Stimulated activated CD8-positive, alpha-beta memory T cell treated with anti-CD3 and anti-CD28 coated beads, Interleukin-7, amount 100 ng/mL, for 4 hours (primary cell): Measurements from ENCODE around the gene HOXA2.

Experiments
- DNase-seq, 2 donors: peaks; one replicate each; pipeline ENCODE4 v3.0.0-alpha.2; 2020; ENCODE audit warnings: low read depth in 2 of 2

Gene HOXA2

GRCh38 chr7:27141137-27141922 is 38.8 kb upstream of the HOXA2 start:
- DNase-seq: no peak

DNA sequence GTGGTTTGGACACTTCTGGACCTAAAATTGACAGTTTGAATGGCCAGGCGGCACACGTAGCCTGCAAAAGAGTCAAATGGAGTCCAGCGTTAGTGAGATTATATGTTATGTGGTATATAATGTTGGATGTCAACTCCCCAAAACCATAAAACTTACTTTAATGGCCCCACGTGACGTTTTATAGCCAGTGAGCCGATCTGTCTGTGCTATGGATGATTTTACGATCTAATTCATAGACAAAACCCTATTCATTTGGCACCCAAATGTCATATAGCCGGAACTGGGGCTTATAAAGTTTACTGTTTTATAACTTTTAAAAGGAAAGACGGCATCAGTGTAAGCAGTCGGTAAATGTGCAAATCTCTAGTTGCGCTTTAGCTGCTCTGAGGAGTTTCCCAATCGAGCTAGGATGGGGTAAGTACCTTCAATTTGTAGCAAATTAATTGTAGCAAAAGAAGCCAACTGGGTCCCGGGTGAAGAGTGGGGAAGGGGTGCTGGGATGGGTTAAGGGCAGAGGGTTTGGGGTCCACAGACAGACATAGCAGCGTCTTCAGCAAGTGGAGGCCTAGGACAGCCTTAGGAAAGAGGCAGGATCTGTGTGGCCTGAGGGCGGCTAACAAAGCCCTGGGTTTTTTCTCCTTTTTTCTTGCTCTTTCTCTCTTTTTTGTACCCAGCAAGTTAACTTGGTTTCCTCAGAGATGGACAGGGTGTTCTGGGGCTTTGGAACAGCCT is 37.8 kb upstream of the HOXA2 start:
- no peak for DNase-seq

DNA sequence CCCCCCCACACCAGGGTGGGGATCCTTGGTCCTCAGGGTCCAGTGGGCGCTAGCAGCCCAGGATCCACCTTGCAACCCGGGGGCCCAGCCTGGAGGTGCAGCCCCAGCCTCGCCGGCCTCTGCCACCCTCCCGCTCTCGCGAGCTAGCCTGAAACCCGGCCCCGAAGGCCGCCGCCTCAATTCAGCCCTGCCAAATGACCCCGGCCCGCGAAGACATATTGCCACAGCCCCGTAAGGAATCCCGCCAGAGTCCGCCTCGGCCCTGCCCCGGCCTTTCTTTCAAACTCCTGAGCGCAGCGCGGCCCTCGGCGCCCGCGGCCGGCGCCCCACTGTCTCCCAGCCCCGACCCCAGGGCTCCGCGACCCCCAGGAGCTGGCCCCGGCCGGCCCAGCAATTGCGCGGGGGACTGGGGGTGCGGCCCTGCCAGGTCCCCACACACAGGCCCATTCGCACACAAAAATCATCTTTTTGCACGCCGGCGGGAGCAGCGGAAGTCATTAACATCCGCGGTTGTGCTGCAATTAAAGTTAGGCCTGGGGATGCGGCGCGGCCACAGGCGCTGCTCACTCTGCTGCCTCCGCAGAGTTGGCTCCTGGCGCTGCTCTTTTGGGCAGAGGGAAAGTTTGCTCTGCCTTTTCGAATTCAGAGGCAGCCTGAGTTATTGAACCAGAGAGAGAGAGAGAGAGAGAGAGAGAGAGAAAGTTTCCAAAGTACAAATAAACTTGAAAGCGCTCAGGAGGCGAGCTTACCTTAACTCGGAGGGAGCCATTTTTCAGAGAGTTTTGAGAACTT is 37.0 kb upstream of the HOXA2 start:
- DNase-seq: no peak

- no peak for DNase-seq
These were observed 36.5 kb upstream of the HOXA2 start for GRCh38 chr7:27138985-27139333.

- DNase-seq: no peak
These were observed 36.0 kb upstream of the HOXA2 start for GRCh38 chr7:27138472-27138871.

DNA sequence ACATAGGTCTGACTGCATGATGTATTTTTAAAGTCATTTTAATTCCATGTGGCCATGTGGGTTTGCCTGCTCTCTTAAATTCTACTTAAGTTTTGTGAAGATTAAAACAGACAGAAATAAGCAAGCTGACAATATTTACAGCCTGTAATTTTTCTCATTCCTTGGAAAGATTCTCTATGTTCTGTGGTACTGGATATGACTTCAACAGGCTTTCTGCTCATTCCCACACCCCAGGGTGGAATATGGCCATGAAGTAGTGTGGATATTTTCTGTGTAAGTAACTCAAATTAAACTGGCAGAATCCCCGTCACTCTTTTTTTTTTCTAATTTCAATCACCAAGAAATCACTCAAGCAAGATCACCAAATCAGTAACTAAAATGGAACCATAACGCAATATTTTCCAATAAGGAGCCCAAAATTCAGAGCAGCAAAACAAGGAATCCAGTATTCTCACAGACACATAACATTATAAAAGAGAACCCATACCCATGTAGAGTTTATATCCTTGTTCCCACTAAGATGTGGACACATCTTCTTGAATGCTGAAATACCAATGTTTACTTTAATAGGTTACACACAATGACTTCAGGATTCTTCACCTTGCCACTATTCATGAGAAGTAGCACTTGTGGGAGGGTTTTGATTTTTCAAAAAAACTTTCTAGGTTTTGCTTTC is 35.3 kb upstream of the HOXA2 start:
- DNase-seq: no peak

DNA sequence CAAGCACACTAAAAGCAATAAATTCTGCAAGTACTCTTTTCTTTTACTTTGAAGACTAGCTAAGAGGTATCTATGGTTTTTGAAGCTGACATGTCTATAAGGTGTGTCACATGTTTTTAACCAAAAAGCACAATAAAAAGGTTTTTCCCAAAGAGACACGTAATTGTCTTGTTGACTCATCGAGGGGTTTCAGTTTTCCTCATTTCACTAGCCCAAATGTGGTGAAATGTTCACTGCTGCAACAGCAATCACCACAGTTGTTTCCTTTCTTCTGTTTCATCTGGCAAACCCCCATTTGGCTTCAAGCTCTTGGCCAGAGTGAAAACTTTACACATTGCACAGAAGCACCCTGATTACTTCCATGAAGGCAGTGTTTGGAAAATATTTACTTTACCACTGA is 31.9 kb upstream of the HOXA2 start:
- DNase-seq: no peak

GRCh38 chr7:27133409-27134231 is 31.1 kb upstream of the HOXA2 start:
- no peak for DNase-seq

GRCh38 chr7:27132978-27133377 is 30.5 kb upstream of the HOXA2 start:
- DNase-seq: no peak

DNA sequence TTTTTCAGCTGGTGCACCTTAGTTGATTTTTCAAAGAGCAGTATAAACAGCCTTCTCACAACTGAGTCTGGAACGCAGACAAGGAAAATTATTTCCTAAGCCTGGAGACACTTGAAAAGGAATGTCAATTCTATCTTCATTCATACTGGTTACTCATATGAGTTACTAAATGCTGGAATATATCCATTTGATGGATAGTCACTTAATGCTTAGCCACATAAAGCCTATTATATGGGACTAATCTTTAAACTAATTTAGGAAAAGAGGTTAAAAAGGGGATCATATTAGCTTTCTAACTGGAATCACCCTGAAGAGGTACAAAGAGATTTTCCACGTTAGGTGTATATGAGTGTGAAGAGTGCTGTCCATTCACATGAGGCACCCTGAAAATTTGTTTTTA is 29.7 kb upstream of the HOXA2 start:
- no peak for DNase-seq

GRCh38 chr7:27131390-27131819 is 28.9 kb upstream of the HOXA2 start:
- DNase-seq: no peak

DNA sequence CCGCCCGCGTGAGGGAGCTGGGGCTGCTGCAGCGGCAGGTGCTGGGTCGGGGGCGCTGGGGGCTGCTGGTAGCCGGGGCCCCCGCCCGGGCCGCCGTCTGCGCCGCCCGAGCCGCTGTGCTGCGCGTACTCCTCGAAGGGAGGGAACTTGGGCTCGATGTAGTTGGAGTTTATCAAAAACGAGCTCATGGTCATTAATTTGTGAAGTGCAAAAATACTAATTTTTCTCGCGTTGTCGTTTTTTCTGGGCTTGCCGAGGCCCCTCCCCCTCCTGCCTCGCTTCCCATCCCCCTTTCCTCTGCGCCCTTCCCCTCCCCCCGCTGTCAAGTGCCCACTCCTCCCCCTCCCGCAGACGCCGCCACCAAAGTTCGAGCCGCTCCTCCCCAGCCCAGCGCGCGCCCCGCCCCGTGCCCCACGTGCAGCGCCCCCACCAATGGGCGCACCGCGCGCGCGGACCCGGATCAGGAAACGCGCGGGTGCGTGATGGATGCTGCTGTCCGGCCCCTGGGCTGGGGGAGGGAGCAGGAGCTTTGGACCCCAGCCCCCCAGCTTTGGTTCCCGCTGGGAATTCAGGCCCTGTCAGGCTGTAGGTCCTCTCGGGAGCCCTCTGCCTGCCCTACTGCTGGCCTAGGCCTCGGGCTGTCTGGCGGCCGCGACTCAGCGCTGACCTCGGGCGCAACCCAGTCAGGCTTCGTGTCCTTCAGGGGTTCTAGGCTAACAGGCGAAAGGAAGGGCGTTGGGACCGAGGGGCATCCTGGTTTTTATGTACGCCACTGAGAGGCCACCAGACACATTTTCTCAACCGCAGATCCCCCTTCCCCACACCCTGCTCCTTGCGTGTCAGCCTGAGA is 28.3 kb upstream of the HOXA2 start, which contains the start of gene HOXA4:
HOXA4 (minus strand) TSS at position 218 of the 850 bp plus-strand sequence; CDS start at position 194, 24 bp downstream.
- DNase-seq: peak; percentile 27 to 75

DNA sequence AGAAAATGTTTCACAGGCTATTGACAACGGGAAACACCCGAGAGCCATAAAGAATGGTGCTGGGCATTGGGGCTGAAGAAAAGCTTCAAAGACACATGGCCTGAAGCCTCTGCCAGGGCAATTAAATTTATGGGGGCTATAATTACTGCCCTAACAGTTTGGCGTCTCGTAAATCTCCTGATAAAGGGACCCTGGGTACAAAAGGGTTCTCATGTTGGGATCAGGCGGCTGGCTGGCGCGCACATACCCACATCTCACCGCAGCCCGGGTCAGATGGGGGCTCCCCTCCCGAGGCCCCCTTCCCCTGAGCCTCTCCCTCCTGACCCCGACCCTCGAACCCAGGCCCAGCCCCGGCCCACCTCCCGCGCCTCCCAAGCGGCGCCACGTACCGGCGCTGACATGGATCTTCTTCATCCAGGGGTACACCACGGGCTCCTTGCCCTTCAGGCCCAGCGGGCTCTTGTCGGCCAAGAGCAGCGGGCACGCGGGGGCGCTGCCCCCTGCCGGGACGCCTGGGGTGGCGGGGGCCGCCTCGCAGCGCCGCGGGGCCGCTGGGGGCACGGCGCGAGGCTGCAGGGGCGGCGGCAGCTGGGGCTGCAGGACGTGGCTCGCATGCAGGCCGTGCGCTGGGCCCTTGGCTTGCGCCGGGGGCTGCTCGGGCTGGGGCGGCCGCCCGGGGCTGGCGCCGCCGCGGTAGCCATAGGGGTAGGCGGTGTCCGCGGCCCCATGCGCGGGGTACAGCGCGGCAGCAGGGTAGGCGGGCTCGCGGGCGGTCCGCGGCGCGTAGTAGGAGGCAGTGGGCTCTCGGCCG is 27.5 kb upstream of the HOXA2 start:
- no peak for DNase-seq

DNA sequence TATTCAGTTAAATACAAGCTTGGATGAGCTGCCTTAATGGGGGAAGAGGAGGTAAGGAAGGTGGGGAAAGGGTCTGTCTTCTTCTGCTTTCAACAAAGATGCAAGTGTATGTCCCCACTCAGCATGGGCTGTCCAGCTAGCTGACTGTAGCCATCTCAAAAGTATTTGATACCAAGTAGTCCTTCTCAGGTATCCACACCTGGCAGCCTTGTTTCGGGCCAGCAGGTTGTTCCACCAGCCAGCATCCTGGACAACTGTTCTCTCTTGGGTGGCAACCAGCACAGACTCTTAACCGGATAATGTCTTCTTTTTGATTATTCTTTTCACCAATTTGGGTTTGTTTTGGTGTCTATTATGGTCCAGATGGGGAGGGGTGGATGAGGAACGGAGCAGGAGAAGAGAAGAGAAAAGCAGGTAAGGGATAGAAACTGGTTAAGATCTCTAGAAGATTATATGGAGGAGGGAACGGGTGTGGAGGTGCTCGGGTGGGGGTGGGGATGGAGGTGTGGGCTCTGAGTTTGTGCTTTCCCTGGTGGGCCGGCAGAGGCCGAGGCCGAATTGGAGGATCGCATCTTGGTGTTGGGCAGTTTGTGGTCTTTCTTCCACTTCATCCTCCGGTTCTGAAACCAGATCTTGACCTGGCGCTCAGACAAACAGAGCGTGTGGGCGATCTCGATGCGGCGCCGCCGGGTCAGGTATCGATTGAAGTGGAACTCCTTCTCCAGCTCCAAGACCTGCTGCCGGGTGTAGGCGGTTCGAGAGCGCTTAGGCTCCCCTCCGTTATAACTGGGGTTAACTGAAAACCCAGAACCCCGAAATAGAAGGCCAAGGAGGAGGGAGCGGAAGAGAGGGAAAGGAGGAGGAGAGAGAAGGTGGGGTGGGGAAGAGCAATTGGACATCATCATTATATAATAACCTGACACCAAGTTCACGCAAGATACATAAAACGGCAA is 26.6 kb upstream of the HOXA2 start:
- DNase-seq: no peak

DNA sequence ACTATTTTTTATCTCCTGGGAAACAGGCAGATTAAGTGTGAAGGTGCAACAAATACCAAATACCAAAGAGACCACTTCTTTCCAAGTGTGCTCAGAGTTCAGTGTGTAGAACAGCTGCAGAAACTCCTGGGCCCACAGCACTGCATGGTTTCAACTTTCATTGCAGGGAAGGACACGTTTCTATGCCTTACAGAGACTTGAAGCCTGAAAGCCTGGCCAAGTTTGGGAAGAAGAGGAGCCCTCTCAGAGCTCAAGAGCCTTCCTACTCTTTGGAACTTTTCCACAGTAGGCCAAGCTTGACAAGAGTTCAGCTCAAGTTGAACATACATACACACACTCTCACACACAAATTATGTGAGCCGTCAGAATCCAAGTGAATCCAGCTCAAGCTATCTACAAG is 25.6 kb upstream of the HOXA2 start:
- no peak for DNase-seq

GRCh38 chr7:27126596-27127327 is 24.3 kb upstream of the HOXA2 start:
- no peak for DNase-seq

- DNase-seq: no peak
These were observed 23.5 kb upstream of the HOXA2 start for GRCh38 chr7:27125986-27126394.
